SJCRH30 (cell line): ENCODE data around the gene PLCXD1. TPM values are rescaled to one million over a fixed set of nuclear protein-coding genes. Genes with fewer than 3 reads are reported as not detected.
"Not testable (repeated sequence)": the region's sequence is repeated elsewhere in the genome, so short reads cannot be mapped to it uniquely, and the experiment has no call there.

Experiments
- DNase-seq, 2 experiments: peaks; one replicate each; pipeline ENCODE4 v3.0.0-alpha.2; 2015 to 2020
- H3K27ac ChIP-seq: fragments of 250-450 bp; sonication (Bioruptor Pico); 2 replicates; pipeline ENCODE4 v1.5.1; 2020; ENCODE audit warnings: mild to moderate bottlenecking, moderate library complexity
- H3K27me3 ChIP-seq: fragments of 250-450 bp; sonication (Bioruptor Pico); 2 replicates; pipeline ENCODE4 v1.5.1; 2020; ENCODE audit warnings: mild to moderate bottlenecking, moderate library complexity
- H3K36me3 ChIP-seq: fragments of 250-450 bp; sonication (Bioruptor Pico); 2 replicates; pipeline ENCODE4 v1.5.1; 2020; ENCODE audit warnings: mild to moderate bottlenecking, moderate library complexity
- H3K4me1 ChIP-seq: fragments of 250-450 bp; sonication (Bioruptor Pico); 2 replicates; pipeline ENCODE4 v1.5.1; 2020; ENCODE audit warnings: mild to moderate bottlenecking, moderate library complexity
- H3K4me3 ChIP-seq: fragments of 250-450 bp; sonication (Bioruptor Pico); 2 replicates; pipeline ENCODE4 v1.5.1; 2020; ENCODE audit warnings: mild to moderate bottlenecking, moderate library complexity
- H3K9me3 ChIP-seq: fragments of 250-450 bp; sonication (Bioruptor Pico); replicated peaks from 2 replicates; pipeline ENCODE4 v1.5.1; 2020; ENCODE audit warnings: mild to moderate bottlenecking, moderate library complexity
- total RNA-seq: library from RNA; depleted of rRNA; stranded (reverse); fragments of >200 nt; shearing (Covaris generic); gene quantifications from 2 replicates; pipeline ENCODE4 v1.2.3, GENCODE V29; 2014

PLCXD1 gene
- total RNA-seq, 1 experiment from 2014 or later = 16.0 TPM

- H3K4me3 ChIP-seq = no peak overlapping the region
- H3K27ac ChIP-seq = no peak overlapping the region
- no peaks in the 10 kb centered on the region for H3K4me1 ChIP-seq
- no peak for DNase-seq
- H3K9me3 ChIP-seq = no peaks in the 10 kb centered on the region
- H3K36me3 ChIP-seq = peaks cover 17% of the 10 kb centered on the region
- H3K27me3 ChIP-seq = no peaks in the 10 kb centered on the region
Observed at GRCh38 chrX:300334-300733, 19.2 kb downstream of the PLCXD1 start.

DNA sequence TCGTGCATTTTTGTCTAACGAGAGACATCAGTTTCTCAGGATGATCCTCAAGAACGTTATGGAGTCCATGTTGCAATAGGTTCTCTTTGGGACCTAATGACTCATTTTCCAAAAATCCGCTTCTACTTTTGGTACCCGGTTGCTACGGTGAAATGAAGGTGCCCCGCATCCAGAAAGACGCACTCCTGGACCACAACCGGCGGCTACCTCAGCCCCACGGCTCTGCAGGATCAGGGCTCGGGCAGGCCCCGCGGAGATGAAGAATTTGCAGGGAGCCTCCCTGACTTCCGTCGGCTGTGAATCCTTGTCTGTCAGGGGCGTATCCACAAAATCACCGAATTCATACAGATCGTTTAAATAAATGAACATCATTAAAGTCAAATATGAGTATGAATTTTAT lies 21.8 kb downstream of the PLCXD1 start:
- no peak for DNase-seq
- H3K4me3 ChIP-seq = no peak overlapping the region
- no peak overlapping the region for H3K27ac ChIP-seq
- no peaks in the 10 kb centered on the region for H3K9me3 ChIP-seq
- H3K4me1 ChIP-seq = no peaks in the 10 kb centered on the region
- peaks cover 30% of the 10 kb centered on the region for H3K36me3 ChIP-seq
- H3K27me3 ChIP-seq = no peaks in the 10 kb centered on the region

DNA sequence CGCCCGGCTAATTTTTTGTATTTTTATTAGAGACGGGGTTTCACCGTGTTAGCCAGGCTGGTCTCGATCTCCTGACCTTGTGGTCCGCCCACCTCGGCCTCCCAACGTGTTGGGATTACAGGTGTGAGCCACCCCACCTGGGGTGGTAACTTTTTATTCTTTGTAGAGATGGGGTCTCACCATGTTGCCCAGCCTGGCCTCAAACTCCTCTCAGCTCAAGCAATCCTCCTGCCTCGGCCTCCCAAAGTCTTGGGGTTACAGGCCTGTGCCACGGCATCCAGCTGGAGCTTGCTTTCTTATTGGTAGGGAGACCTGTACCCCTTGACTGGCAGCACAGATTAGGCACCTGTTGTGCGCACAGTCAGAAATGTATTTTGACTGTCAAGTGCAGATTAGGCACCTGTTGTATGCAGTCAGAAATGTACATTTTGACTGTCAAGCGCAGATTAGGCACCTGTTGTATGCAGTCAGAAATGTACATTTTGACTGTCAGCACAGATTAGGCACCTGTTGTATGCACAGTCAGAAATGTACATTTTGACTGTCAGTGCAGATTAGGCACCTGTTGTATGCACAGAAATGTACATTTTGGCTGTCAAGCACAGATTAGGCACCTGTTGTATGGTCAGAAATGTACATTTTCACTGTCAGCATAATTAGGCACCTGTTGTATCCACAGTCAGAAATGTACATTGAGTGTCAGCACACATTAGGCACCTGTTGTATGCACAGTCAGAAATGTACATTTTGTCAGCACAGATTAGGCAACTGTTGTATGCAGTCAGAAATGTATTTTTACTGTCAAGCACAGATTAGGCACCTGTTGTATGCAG lies 24.8 kb downstream of the PLCXD1 start:
- DNase-seq, H3K4me3 ChIP-seq, H3K9me3 ChIP-seq, H3K4me1 ChIP-seq, H3K27ac ChIP-seq, H3K27me3 ChIP-seq: not testable (repeated sequence)
- peaks cover 45% of the 10 kb centered on the region for H3K36me3 ChIP-seq

DNA sequence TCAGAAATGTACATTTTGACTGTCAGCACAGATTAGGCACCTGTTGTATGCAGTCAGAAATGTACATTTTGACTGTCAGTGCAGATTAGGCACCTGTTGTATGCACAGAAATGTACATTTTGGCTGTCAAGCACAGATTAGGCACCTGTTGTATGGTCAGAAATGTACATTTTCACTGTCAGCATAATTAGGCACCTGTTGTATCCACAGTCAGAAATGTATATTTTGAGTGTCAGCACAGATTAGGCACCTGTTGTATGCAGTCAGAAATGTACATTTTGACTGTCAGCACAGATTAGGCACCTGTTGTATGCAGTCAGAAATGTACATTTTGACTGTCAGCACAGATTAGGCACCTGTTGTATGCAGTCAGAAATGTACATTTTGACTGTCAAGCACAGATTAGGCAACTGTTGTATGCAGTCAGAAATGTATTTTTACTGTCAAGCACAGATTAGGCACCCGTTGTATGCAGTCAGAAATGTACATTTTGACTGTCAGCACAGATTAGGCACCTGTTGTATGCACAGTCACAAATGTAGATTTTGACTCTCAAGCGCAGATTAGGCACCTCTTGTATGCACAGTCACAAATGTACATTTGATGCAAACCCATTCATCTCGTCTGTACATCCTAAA lies 25.6 kb downstream of the PLCXD1 start:
- H3K27ac ChIP-seq, H3K4me1 ChIP-seq, H3K27me3 ChIP-seq, DNase-seq, H3K4me3 ChIP-seq, H3K9me3 ChIP-seq: not testable (repeated sequence)
- H3K36me3 ChIP-seq = peaks cover 53% of the 10 kb centered on the region

- Histone ChIP-seq H3K4me1 (no peaks in the 10 kb centered on the region), H3K27ac (no peak overlapping the region), H3K9me3 (no peaks in the 10 kb centered on the region), H3K36me3 (peaks cover 58% of the 10 kb centered on the region), H3K27me3 (no peaks in the 10 kb centered on the region), H3K4me3 (no peak overlapping the region)
- no peak for DNase-seq
Observed at GRCh38 chrX:307261-308111, 26.3 kb downstream of the PLCXD1 start.

GRCh38 chrX:308821-309520 lies 27.8 kb downstream of the PLCXD1 start:
- Histone ChIP-seq H3K27ac (no peak overlapping the region), H3K36me3 (peaks cover 64% of the 10 kb centered on the region), H3K9me3 (no peaks in the 10 kb centered on the region), H3K4me1 (no peaks in the 10 kb centered on the region), H3K27me3 (no peaks in the 10 kb centered on the region), H3K4me3 (no peak overlapping the region)
- DNase-seq = no peak

DNA sequence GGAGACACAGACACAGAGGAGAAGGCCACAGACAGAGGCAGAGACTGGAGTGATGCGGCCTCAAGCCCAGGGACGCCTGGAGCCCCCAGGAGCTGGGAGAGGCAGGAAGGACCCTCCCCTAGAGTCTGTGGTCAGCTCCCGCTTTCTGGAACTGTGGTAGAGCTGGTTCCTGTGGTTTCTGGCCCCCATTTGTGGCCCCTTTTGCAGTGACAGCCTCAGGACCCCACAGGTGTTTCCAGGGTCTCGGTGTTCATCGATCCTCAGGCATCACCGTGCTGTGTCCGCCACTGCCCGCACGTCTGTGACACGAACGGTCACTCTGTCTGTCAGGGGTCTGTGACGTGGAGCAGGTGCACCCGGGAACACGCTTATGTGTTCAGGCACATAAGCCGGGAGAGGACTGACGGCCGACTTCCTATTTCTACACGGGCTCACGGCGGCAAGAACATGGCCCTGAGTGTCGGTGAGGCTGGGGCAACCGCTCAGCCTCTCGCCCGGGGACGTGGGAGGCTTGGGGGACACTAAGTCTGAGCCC lies 29.5 kb downstream of the PLCXD1 start:
- H3K36me3 ChIP-seq = peaks cover 66% of the 10 kb centered on the region
- no peak overlapping the region for H3K27ac ChIP-seq
- H3K9me3 ChIP-seq = no peaks in the 10 kb centered on the region
- no peaks in the 10 kb centered on the region for H3K4me1 ChIP-seq
- no peak for DNase-seq
- H3K27me3 ChIP-seq = no peaks in the 10 kb centered on the region
- H3K4me3 ChIP-seq = no peak overlapping the region

DNA sequence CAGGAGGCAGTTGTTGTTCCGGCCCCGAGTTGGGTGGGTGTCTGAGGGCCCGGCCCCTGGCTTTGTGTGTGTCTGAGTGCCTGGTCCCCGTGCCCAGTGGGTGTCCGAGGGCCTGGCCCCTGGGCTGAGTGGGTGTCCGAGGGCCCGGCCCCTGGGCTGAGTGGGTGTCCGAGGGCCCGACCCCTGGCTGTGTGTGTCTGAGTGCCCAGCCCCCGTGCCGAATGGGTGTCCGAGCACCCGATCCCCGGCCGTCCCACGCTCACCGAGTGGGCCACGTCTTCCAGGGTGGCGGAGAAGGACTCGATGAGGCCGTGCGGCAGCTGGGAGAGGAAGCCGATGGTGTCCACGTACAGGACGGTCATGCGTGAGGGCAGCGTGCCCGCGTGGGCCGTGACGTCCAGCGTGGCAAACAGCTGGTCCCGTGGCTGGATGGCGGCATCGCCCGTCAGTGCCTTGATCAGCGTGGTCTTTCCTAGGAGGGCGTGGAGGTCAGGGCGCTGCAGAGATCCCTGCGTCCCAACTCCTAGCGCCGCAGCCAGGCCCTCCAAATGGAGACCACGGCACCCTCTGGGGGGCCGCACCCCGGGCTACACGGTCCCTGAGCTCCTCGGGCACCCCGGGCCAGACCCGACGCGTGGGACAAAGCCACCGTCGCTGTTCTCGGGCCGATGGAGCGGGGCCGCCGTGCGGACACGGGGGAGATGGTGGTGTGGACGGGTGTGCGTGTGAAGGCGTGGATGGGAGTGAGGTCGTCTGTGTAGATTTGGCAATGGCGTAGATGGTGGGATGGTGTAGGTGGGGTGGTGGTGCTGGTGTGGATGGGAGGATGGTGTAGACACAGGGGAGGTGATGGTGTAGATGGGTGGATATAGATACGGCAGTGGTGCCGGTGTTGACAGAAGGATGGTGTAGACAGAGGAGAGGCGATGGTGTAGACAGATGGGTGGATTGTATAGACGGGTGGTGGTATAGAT lies 30.3 kb downstream of the PLCXD1 start:
- Histone ChIP-seq H3K27me3 (no peaks in the 10 kb centered on the region), H3K36me3 (peaks cover 61% of the 10 kb centered on the region), H3K4me1 (no peaks in the 10 kb centered on the region), H3K4me3 (no peak overlapping the region), H3K27ac (no peak overlapping the region), H3K9me3 (no peaks in the 10 kb centered on the region)
- DNase-seq = no peak

- H3K27ac ChIP-seq = no peak overlapping the region
- H3K9me3 ChIP-seq = no peaks in the 10 kb centered on the region
- no peak for DNase-seq
- H3K27me3 ChIP-seq = no peaks in the 10 kb centered on the region
- no peaks in the 10 kb centered on the region for H3K4me1 ChIP-seq
- H3K36me3 ChIP-seq = peaks cover 52% of the 10 kb centered on the region
- no peak overlapping the region for H3K4me3 ChIP-seq
Observed at GRCh38 chrX:312621-313331, 31.6 kb downstream of the PLCXD1 start.

DNA sequence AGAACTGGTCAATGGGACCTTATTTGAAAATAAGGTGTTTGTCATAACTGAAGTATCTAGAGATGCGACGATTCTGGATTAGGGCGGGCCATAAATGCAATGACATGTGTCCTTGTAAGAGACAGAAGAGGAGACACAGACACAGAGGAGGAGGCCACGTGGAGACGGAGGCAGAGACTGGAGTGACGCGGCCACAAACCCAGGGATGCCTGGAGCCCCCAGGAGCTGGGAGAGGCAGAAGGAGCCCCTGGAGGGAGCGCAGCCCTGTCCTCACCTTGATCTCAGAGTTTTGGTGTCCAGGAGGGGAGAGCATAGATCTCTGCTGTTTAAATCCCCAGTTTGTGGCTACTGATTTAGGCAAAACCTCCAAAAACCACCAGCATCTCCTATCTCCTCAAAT lies 32.4 kb downstream of the PLCXD1 start:
- H3K36me3 ChIP-seq = peaks cover 45% of the 10 kb centered on the region
- H3K4me1 ChIP-seq = no peaks in the 10 kb centered on the region
- no peaks in the 10 kb centered on the region for H3K27me3 ChIP-seq
- no peak for DNase-seq
- H3K27ac ChIP-seq = no peak overlapping the region
- H3K4me3 ChIP-seq = no peak overlapping the region
- no peaks in the 10 kb centered on the region for H3K9me3 ChIP-seq

DNA sequence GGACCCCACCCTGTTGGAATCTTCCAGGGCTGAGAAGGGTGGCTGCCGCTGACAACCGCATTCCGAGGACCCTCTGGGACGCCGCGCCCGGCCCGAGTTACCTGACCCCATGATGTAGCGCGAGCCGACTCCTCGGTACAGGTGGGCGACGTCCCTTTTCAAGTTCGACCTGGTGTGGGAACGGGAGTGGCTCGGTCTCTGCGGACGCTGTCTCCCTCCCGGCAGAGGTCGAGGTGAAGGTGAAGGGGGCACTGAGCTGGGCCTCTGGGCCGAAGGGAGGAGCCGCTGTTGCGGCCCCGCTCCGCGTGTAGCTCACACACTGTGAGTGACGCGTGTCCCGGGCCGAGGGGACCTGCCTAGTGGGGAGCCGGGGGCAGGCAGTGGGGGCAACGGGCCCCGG lies 32.9 kb downstream of the PLCXD1 start:
- H3K27me3 ChIP-seq = no peaks in the 10 kb centered on the region
- no peaks in the 10 kb centered on the region for H3K4me1 ChIP-seq
- no peak overlapping the region for H3K4me3 ChIP-seq
- DNase-seq = no peak
- H3K9me3 ChIP-seq = no peaks in the 10 kb centered on the region
- H3K27ac ChIP-seq = no peak overlapping the region
- H3K36me3 ChIP-seq = peaks cover 41% of the 10 kb centered on the region

DNA sequence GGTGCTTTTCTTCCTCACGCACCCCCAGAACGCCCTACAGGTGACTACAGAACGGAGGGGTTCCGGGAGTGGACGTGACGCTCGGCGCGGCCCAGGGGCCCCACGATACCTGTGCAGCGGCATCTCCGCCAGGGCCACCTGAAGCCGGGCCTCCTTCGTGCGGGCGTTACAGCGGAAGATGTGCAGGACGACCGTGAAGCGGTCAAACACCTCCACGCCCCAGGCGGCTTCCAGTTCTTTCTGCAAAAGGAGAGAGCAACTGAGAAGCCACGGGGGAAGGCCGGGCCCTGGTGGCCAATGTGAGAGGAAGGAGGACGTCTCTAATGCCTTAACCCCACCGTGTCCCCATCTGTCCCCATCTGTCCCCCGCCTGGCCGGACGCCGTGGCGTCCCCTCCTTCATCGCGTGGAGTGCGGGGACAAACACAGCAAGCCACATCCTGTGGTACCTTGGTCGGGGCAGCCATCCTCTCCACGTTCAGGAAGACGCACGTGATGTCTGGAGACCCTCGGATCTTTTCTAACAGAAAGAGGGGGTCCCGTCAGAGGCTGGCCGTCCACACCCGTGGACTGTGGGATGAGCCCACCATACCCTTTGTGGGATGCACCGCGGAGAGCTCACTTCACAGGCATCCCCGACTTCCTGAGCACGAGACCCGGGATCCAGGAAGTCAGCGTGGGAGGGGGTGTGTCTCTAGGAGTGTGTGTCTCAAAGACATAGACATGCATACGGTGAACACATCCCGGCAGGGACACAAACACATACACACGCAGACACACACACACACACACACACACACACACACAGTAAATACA lies 33.8 kb downstream of the PLCXD1 start:
- Histone ChIP-seq H3K9me3 (no peaks in the 10 kb centered on the region), H3K4me1 (no peaks in the 10 kb centered on the region), H3K4me3 (no peak overlapping the region), H3K27me3 (no peaks in the 10 kb centered on the region), H3K27ac (no peak overlapping the region), H3K36me3 (peaks cover 38% of the 10 kb centered on the region)
- DNase-seq = no peak
